Right hindlimb (tissue), 1 donor: ENCODE data around the gene UVRAG.
A peak's percentile ranks its signal among the peaks of the same experiment; 100 is the strongest.

Experiments
- DNase-seq: peaks from one replicate; pipeline ENCODE4 v3.0.0-alpha.2; 2018

The UVRAG gene

DNA sequence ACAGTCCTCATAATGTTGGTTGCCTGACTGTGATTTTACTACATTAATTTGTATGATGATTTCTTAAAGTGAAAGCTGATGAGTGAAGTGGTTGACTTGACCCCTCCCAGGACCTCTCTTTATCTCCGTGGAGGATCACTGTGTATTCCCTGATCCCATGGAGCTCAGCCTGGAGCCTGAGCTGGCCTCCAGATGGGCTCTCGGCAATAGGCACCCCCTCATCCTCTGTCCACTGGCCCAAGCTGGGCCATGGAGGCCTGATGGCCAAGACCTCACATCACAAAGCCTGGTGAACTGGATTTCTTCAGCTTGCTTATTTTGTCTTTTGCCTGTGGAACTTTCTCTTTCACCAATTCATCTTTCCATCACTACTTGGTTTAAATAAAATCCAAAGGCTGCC is 316.1 kb downstream of the UVRAG start:
- DNase-seq: no peak

DNA sequence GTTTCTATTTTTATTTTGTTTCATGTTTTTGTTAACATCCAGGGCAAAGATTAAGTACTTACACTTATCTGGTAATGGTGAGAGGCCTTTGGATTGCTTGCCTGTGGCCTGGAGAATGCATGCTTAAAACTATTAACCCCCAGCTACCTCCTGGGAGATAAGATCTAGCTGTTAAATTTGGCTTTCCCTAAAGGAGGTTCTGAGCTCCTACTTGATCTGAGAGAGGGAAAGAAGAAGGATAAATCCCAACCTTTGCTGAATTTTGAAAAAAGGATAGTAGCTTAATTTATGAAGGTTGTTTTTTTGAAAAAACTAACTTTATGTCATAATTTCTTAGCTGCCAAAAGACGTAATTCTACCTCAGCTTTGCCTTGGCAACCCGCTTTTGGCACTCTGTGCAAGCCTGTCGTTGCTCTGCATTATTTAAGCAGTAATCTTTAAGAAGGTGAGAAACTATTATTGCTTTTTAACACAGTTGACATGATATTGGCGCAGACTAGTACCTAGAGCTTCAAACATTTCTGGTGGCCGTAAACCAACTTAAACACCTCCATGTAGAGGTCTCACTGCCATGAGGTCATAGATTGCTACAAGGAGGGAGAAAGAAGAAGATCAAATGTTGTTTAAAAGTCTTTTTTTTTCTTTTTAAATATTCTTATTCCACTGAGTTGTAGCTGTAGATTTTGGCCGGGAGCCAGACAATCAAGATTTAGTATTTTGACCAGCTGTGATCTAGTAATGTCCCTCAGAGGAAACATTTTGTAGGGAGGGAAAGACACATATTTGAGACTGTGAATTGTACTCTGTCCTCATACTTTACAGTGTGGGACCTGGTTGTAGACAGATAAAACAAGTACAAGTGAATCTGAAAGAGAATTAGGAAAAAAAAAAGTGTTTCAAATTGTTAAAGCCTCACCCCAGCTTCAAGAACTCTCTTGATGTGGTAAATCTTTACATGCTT is 316.9 kb downstream of the UVRAG start:
- peak; percentile 55 for DNase-seq

DNA sequence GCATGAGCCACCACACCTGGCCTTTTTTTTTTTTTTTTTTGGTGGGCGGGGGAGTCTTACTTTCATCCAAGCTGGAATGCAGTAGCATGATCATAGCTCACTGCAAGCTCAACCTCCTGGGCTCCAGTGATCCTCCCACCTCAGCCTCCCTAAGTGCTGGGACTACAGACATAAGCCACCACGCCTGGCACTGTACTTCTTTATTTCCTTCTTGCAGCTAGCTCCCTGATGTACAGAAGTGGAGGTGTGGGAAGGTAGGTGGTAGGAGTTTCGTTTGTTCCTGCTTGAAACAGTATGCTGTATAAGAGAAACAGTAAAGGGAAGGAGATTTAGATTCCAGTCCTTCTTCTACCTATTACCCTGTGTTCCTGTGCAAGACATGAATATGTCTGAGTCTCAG is 319.2 kb downstream of the UVRAG start:
- DNase-seq: no peak

DNA sequence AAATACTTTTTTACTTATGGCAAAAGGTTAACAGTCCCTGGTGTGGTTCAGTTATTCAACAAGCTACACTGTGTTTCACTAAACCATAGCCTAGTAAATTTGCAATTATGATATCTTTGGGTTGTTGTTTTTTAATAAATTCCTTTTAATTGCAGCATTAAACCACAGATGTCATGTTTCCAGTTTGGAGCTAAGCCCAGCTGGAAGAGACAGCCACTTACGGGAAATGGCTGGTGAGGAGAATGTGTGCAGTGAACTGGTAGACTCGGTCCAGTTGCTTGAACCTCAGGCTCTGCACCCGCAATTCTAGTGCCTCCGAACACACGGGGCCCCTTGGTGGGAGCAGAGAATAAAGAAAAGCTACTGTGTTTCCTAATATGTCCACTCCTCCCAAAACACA is 320.5 kb downstream of the UVRAG start:
- DNase-seq: no peak

DNA sequence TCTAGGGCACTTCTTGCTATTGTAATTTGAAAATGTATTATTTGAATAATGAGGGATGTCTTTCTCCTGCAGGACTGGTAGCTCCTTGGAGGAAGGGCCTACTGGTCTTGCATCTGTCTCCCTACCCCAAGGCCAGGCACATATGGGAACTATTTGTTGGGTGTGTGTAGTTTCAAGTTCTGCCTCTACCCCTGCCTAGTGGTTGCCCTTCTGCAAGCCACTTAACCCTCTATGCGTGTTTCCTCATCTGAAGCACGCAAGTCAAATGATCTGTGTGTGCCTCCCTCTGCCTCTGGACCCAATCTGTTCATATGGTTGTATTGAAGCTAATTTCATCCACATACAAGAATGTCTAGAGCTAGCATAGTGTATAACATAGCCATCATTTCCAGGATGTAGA is 324.3 kb downstream of the UVRAG start:
- no peak for DNase-seq

DNA sequence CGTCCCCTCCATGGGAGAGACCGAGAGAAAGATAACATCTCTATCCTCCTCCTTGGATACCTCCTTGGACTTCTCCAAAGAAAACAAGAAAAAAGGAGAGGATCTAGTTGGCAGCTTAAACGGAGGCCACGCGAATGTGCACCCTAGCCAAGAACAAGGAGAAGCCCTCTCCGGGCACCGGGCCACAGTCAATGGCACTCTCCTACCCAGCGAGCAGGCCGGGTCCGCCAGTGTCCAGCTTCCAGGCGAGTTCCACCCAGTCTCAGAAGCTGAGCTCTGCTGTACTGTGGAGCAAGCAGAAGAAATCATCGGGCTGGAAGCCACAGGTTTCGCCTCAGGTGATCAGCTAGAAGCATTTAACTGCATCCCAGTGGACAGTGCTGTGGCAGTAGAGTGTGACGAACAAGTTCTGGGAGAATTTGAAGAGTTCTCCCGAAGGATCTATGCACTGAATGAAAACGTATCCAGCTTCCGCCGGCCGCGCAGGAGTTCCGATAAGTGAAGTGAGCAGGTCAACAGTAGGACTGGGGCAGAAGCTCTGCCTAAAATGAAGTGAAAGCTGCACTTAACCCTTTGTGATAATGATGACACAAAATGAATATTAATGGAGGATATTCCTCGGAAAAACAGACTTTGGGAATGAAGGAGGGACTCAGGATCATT is 326.0 kb downstream of the UVRAG start:
- no peak for DNase-seq

DNA sequence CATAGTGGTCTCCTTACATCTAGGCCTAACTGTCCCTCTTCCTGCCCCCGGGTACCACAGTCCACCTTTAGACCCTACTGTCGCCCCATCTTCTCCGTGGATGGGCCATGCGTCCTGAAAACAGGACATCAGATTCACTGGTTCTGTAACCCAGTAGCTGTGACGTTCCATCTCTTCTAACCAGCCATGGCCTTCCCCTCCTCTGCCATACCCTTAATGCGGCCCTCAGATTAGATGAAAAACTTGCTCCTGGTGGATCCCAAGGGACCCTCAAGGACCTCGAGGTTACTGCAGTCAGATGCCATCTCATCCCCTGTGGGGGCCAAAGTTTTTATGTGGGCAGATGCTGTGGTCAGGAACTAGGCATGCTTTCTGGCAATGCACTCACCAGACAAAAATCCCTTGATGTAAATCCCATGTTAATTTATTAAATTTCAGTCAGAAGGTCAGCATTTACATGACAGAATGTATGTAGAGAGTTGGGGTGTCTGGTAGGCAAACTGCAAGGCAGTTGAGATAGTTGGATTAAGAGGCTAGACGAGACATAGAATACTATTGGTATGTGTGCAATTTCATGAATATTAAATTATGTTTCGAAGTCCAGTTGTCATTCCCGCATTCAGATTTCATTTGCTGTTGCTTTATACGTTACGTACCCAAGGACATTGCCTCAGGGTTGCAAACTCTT is 327.0 kb downstream of the UVRAG start:
- DNase-seq: no peak

DNA sequence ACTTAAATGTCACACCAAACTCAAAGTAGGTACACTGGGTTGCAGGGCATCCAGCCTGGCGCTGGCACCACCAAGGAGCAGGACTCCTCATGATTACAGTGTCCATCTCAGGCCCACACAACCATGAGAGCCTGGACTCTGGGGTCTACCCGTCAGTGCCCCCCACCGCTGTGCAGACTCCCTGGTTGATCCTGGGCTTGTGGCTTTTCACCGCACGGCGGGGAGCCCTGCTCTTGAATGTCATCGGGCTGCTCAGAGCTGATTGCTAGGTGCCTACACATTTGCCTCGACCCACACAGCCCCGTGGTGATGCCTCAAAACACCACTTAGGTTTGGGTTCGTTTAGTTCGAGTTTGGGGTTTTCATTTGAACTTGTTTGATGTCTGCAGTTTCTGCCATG is 328.3 kb downstream of the UVRAG start:
- DNase-seq: no peak

DNA sequence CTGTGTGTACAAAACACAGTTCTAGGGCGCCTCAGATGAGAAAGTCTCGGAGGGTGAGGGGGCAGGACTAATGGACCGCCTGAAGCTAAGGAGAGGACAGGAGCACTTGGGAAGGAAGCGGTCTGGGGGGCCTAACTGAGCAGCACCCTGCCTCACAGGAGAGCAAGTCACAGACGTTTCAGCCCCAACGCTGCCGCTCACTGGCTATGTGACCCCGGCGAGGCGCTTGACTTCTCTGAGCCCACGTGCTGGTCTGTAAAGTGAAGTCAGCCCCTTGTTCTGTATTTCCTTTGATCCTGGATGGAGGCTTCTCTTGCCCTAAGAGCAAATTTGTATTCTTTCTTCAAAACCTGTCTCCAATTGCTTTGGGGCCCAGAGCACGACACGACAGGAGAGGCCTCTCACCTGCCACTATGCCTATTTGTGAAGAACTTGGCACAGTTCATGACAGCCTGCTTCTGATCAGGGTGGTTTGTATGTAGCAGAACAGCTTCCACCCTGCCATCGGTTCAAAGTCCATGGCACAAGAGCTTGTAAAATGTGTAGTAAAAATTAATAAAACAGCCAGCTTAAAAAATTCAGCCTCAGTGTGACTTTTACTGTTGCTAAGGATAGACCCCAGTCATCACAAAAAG is 332.2 kb downstream of the UVRAG start:
- no peak for DNase-seq

DNA sequence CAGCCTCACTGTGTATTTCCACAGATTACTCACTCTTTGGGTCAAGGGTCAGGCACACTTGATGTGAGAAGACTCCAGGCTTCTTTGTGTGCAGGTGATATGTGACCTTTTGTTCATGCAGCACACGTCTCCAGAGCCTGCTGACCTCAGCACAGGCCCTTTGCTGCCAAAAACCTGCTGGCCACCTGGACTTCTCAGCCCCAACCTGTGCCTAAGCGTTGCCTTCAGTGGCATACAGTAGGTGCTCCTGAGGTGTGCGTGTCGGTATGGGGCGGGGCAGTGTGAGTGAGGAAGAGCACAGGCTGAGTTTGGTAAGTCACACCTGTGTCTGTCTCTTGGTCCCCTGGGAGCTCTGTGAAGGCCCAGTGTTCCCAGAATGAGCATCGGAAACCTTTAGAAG is 333.2 kb downstream of the UVRAG start:
- DNase-seq: no peak

DNA sequence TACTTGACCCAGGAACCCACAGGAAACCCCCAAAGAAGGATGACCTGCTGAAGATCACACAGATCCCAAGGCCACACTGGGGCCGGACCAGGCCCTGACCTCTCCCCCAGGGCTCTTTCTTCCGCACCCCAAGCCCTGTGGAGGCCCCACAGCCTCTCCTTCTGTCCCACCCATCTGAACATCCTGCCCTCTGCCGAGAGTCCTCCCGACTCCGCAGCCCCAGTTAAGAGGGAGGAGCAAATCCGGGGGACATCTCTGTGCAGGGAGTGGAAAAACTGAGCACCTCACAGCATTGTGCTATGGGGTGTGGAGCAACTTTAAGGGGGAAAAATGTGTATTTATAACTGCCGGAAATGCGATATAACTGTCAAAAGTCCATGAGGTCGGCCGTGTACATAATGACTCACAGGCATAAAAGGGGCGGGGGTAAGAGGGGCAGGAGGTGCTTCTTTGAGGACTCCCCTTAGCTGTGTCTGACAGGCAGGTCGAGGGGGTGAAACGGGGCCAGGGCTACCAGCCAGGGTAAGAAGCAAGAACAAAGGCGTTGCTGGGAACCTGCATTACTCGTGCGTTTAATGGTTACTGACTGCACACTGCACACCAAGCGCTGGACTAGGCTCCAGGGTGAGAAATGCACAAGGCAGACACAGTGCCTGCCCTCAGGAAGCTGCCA is 334.1 kb downstream of the UVRAG start:
- no peak for DNase-seq

DNA sequence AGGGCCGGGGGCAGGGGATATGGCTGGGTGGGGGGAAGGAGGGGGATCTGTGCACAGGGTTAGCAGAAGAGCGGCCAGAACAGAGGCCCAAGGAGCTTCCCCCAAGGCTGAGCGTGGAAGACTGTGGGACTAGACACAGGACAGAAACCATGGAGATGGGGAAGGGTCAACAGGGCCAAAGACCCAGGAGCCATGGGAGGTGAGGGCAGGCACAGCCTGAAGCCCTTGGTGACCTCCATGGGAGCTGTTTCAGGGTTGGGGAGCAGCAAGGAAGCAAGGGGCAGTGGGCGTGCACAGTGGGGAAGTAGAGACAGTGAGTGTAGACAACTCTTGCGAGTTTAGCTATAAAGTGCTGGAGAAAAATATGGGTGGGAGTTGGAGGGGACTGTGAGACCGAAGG is 334.7 kb downstream of the UVRAG start:
- no peak for DNase-seq

DNA sequence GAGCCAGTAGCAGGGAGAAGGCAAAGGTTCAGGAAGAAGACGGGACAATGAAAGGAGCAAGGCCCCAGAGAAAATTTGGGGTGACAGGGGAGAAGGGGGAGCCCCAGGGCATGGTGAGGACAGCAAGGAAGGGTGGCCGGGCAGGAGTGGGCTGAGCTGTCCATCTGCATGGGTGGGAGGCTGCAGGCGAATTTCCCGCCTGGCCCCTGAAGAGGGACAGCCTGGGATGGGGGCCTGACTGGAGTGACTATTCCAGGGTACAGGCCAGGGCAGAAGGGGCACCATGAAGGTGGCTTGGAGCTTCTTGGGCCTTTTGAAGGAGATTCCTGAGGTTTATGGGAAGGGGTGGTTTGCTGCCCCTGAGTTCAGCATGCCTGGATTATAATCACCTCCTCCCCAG is 335.1 kb downstream of the UVRAG start:
- DNase-seq: no peak

DNA sequence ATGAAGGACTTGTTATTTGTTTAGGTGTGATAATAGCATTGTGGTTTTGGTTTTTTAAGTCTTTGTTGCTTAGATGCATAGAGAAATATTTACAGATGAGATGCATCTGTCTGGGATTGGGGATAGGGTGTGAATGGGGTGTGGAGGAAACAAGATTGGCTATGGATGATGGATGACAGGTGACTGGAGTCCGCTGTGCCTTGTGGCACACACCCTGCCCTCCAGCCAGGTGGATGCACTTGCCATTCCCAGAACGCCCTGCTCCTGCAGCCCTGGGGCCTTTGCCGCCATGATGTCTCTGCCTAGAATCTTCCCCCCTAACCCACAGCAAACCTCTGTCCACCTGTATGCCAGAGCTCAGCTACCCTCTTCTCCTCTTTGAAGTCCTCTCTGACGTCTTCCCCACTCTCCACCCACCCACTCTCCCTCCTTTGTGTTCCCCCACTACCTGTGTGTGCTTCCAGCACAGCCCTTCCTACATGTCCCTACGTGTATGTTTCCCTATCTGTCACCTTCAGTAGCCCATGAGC is 336.6 kb downstream of the UVRAG start:
- no peak for DNase-seq

DNA sequence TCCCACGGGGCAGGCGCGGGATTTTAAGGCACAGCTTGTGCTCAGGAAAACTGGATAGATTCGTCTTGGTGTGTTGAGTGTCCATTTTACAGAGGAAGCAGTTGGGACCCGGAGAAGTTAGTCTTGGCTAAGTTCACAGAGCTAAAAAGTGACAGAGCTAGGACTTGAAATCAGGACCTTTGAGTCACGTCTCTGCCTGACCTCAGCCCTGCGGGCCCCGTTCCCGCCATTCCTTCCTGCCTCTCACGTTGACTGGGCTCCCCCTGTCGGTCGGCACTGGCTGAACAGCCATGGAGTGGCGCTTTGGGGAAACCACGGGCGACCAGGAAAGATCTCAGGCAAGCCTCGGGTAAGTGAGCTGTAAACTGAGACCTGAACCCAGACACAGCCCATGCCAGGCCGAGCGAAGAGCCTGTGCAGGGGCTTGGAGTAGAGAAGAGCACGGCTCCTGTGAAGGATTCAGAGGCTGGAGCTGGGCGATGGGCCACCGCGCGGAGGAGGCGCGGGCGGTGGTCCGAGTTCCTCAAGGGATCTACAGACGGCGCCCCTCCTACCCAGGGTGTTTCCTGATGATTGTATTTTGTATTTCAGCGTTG is 337.2 kb downstream of the UVRAG start:
- peak; percentile 84 for DNase-seq

DNA sequence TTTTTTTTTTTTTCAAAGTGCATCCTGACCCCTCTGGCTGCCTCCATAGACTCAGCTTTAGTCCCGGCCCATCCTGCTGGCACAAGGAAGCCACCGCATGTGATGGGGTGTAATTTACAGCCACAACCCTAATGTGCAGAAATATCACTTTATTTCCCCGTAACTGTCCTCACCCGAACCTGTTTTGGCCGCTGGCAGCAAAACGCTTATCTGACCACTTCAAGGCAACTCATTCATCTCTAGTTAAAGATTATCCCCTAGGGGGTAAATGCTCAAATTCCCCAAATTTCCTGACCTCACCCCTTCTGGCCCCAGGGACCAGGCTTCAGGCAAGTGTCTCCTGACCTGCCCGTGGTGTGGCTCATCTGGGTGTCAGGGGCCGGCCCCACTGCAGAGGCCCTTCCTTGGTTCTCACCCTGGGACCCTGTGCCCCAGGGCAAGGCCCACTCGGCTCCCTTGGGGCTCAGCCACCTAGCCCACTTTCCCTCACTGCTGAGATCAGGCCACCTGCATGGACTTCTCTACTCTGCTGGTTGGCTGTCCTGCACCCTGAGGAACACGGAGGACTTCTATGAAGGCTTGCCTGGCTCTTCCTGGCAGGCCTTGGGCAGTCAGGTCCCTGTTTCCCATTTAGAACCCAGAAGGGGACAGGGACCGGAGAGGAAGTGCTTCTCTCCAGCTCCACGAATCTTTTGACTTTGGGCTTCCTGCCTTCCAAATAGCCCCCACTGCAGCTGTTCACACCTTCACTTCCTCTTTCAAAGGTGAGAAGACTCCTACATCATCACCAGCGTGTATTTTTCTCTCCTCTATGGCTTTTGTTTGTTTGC is 337.9 kb downstream of the UVRAG start:
- no peak for DNase-seq

DNA sequence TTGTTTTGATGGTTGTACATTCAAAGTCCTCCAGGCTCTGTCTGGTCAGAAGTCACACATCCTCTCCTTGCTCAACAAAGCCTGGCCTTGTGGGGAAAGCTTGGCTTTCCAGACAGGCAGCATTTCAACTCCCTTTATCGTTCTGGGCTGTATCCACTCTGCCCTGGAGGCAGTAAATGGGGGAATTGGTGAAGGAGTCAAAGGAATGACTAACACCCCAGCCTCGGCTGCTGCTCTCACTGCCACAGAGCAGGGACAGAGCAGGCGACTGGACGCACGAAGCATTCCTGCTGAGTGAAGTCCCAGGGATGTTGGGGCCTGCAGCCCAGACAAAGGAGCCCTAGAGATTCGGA is 338.5 kb downstream of the UVRAG start:
- no peak for DNase-seq

DNA sequence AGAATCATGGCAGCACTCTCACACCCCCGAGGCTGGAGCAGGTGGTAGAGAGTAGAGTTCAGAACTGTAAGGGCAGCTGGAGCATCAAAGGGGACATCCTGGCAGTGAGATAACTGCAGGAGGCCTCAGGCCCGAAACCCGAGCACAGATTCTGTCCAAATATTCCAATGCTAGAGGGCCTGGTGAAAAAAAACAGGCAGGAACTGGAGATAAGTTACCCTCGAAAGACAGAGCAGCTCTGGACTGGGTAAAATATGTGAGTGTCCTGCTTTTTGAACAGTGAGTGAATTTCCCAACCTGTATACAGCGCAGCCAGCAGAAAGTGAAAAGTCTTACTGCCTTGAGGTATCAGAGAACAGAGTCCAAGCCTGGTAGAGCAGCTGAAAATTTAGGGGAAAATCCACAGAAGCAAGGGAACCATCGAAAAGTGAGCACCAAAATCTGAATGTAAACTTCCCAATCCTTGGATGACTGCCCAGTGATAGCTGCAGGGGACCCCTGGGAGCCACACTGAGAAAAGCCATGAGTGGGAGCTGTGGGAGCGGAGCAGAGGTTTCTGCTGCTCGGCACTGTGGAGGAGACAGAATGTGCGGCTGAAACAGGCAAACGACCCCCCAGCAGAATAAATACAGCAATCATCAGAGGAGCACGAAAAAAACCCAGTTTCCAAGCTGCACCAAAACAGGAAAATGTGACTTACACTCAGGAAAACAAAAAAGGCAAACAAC is 340.7 kb downstream of the UVRAG start:
- DNase-seq: no peak

DNA sequence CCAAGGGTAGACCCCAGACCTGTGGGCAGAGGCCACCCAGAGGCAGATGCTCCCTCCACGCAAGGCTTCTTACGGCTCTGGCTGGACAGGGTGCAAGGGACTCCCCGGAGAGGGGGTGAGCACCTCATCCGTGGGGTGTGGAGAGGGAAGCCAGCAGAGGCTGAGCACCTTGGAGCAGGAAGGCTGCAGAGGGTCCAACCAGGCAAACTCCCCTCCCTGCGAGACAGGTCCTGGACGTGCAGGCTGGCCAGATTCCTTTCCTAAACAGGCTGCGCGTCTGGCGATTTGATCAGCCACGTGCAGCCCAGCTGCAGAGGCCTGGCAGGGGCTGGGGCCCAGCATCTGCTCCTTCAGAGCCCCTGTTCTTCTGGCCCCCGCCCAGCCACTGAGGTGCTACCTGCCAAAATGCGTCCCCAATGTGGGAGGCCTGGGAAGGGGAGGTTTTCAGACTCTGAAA is 342.0 kb downstream of the UVRAG start:
- DNase-seq: peak; percentile 83

DNA sequence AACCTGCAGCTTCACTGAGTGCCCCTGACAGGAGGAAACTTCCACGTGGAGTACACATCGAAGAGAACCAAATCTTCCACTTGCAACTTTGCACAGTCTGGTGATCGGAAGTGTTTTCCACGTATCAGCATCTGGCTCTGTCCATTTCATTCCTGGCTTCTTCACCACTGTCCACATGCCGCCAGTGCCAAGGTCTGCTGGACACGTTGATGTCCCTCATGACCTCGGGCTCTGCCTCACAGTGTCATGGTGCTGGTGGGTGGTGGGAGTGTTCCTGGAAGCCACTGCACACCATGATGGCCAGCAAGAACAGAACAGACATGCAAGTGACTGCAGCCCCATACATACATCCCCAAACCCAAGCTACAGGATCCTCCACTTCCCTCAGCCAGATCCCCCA is 342.9 kb downstream of the UVRAG start:
- DNase-seq: no peak
